Effector memory CD4-positive, alpha-beta T cell (primary cell): ENCODE measurements around the gene ZFX.

ENCODE experiments used
- DNase-seq, 3 donors: peaks; one replicate each; pipeline ENCODE4 v3.0.0-alpha.2; 2020
- H3K27ac ChIP-seq: 2 replicates; pipeline ENCODE4 v1.7.0; 2013; ENCODE audit warnings: mild to moderate bottlenecking, low read length, moderate library complexity; ENCODE audit not compliant: insufficient read depth, poor library complexity, severe bottlenecking
- H3K27me3 ChIP-seq: replicated peaks from 2 replicates; pipeline ENCODE4 v1.7.0; 2013; ENCODE audit warnings: mild to moderate bottlenecking, low read length; ENCODE audit not compliant: insufficient read depth, control insufficient read depth, poor library complexity, severe bottlenecking
- H3K36me3 ChIP-seq: 2 replicates; pipeline ENCODE4 v1.7.0; 2013; ENCODE audit warnings: mild to moderate bottlenecking, low read length, moderate library complexity; ENCODE audit not compliant: control insufficient read depth, insufficient read depth
- H3K4me1 ChIP-seq: 2 replicates; pipeline ENCODE4 v1.7.0; 2013; ENCODE audit warnings: low read length, mild to moderate bottlenecking; ENCODE audit not compliant: control insufficient read depth, insufficient read depth, poor library complexity, severe bottlenecking
- H3K4me3 ChIP-seq: 2 replicates; pipeline ENCODE4 v1.7.0; 2013; ENCODE audit warnings: low read length, low read depth, mild to moderate bottlenecking; ENCODE audit not compliant: insufficient read depth, poor library complexity, severe bottlenecking
- H3K9me3 ChIP-seq: 2 replicates; pipeline ENCODE4 v1.7.0; 2013; ENCODE audit warnings: mild to moderate bottlenecking, low read length, moderate library complexity; ENCODE audit not compliant: control insufficient read depth

ZFX gene

DNA sequence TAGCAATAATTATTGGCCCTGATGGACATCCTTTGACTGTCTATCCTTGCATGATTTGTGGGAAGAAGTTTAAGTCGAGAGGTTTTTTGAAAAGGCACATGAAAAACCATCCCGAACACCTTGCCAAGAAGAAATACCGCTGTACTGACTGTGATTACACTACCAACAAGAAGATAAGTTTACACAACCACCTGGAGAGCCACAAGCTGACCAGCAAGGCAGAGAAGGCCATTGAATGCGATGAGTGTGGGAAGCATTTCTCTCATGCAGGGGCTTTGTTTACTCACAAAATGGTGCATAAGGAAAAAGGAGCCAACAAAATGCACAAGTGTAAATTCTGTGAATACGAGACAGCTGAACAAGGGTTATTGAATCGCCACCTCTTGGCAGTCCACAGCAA is 60.7 kb downstream of the ZFX start:
- Histone ChIP-seq H3K4me1 (no peaks in the 10 kb centered on the region), H3K27ac (no peak overlapping the region), H3K36me3 (peaks cover 42% of the 10 kb centered on the region), H3K4me3 (no peak overlapping the region), H3K27me3 (no peaks in the 10 kb centered on the region), H3K9me3 (no peaks in the 10 kb centered on the region)
- no peak for DNase-seq

DNA sequence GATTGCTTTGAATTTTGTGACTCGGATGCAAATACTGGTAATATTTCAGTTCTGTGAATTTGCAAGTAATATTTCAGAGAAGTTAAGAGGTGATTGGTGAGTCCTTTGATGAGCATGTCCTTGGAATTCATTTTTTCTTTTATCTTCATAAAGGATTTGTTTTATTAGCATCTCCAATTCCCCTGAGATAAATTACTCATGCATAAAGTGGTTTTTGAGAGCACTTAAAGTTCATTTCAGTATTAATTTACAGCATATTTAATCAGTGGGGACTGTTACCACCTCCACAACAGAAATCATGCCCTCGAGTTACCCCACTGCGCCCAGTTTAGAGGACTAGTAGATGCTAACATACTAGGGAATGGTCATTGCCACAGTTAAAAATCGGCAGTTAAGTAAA is 65.0 kb downstream of the ZFX start:
- Histone ChIP-seq H3K27me3 (no peaks in the 10 kb centered on the region), H3K9me3 (no peaks in the 10 kb centered on the region), H3K4me3 (no peak overlapping the region), H3K4me1 (no peaks in the 10 kb centered on the region), H3K36me3 (peaks cover 23% of the 10 kb centered on the region), H3K27ac (no peak overlapping the region)
- DNase-seq: no peak

DNA sequence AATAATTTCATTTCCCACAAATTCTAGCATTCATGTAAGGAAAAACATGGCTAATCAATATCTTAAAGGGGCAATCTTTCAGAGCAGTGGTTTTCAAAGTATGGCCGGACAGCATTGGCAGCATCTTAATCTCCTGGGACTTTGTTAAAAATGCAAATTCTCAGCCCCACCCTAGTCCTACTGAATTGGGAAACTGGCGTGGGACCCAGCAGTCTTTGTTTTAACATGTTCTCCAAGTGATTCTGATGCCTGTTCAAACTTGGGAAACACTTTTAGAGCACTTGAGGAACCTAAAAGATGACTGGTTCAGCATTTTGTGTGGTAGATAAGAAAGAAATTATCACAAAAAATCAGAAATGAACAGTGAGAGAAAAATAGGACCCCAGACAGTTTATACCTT is 65.7 kb downstream of the ZFX start:
- Histone ChIP-seq H3K4me3 (no peak overlapping the region), H3K27ac (no peak overlapping the region), H3K27me3 (no peaks in the 10 kb centered on the region), H3K4me1 (no peaks in the 10 kb centered on the region), H3K36me3 (peaks cover 16% of the 10 kb centered on the region), H3K9me3 (no peaks in the 10 kb centered on the region)
- no peak for DNase-seq

DNA sequence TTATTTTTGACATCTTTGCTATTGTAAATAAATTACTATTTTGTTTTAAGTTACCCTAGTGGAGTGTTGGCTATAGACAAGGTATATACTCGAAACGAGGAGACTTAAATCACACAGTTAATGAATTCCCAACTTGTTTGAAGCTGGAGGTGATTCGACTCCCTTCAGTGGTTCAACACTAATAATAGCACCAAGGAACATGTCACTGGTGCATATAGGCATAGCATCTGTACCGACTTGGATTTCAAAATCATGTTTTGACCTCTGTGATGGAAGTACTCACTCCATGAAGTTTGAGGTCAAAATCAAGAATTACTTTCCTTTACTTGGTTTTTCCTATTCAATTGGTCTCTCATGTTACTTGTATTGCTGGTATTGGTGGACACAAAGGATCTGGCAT is 66.5 kb downstream of the ZFX start:
- H3K36me3 ChIP-seq: peaks cover 9% of the 10 kb centered on the region
- no peak overlapping the region for H3K4me3 ChIP-seq
- DNase-seq: no peak
- no peak overlapping the region for H3K27ac ChIP-seq
- no peaks in the 10 kb centered on the region for H3K27me3 ChIP-seq
- H3K9me3 ChIP-seq: no peaks in the 10 kb centered on the region
- H3K4me1 ChIP-seq: no peaks in the 10 kb centered on the region

DNA sequence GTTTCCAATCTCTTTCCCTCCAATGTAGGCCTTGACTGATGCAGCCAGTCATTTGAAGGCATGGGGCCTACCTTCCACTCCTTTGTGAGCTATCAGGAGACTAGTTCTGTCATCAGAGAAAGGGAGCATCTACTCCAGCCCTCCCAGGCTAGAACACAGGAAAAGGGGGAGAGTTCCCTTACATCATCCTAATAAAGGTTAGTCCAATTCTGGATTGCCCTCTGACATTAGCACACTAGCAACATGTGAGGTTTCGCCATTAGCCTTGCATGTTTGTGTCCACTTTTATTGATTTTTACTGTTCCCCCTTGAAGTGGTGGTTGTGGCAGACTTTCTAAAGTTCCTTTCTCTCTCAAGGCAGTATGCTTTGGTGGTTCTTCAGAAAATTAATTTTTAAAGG is 67.3 kb downstream of the ZFX start:
- Histone ChIP-seq H3K36me3 (peaks cover 3% of the 10 kb centered on the region), H3K4me3 (no peak overlapping the region), H3K9me3 (no peaks in the 10 kb centered on the region), H3K27me3 (no peaks in the 10 kb centered on the region), H3K4me1 (no peaks in the 10 kb centered on the region), H3K27ac (no peak overlapping the region)
- no peak for DNase-seq

DNA sequence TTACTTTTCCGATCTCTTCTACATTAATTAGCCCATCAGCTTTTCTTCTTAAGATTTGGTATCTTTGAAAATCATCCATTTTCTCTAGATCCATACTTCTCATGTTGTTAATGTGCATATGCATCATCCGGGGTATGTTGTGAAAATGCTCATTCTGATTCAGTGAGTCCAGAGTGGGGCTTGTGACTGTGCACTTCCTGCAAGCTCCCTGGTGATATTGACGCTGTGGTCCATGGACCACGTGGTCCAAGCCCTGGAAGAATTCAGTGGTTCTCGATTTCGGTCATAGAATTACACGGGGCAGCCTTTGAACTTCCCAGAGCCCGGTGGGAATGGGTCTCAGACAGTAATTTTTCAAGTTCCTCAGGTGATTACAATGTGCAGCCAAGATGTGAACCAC is 69.8 kb downstream of the ZFX start:
- no peak overlapping the region for H3K4me3 ChIP-seq
- H3K27ac ChIP-seq: no peak overlapping the region
- no peaks in the 10 kb centered on the region for H3K9me3 ChIP-seq

DNA sequence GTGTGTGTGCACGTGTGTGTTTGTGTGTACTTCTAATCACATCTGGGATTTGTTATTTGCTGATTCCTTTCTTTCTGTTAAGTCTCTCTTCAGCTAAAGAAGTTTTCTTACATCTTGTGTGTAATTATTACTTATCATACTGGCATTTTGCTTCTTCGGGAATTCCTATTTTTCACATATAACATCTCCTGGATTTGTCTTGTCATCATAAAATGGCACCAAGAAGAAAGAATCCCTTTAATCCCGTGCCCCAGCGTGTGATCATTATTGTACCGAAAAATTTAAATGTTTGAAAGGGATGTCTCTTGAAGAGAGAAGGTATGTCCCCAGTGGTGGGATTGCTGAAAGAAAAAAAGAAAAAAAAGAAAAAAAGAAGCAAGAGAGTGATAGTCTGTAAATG is 72.3 kb downstream of the ZFX start:
- Histone ChIP-seq H3K4me3 (no peak overlapping the region), H3K4me1 (no peaks in the 10 kb centered on the region), H3K36me3 (no peaks in the 10 kb centered on the region), H3K27ac (no peak overlapping the region), H3K27me3 (no peaks in the 10 kb centered on the region), H3K9me3 (no peaks in the 10 kb centered on the region)
- no peak for DNase-seq

More for the DNA sequence above, 69.8 kb downstream of the ZFX start:
- no peaks in the 10 kb centered on the region for H3K36me3 ChIP-seq
- no peaks in the 10 kb centered on the region for H3K4me1 ChIP-seq
- DNase-seq: no peak
- H3K27me3 ChIP-seq: no peaks in the 10 kb centered on the region

DNA sequence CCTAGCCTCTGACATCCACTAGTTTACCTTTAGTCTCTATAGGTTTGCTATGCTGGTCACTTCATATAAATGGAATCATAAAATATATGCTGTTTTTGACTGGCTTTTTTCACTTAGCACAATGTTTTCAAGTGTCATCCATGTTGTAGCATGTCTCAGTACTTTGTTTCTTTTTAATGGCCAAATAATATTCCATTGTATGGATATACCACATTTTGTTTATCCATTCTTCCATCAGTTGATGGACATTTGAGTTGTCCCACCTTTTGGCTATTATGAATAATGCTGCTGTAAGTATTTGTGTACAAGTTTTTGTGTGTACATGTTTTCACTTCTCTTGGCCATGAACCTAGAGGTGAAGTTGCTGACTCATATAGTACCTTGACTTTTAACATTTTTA is 75.7 kb downstream of the ZFX start:
- no peaks in the 10 kb centered on the region for H3K9me3 ChIP-seq
- H3K4me3 ChIP-seq: no peak overlapping the region
- DNase-seq: no peak
- H3K4me1 ChIP-seq: no peaks in the 10 kb centered on the region
- H3K36me3 ChIP-seq: no peaks in the 10 kb centered on the region
- no peaks in the 10 kb centered on the region for H3K27me3 ChIP-seq
- H3K27ac ChIP-seq: no peak overlapping the region

DNA sequence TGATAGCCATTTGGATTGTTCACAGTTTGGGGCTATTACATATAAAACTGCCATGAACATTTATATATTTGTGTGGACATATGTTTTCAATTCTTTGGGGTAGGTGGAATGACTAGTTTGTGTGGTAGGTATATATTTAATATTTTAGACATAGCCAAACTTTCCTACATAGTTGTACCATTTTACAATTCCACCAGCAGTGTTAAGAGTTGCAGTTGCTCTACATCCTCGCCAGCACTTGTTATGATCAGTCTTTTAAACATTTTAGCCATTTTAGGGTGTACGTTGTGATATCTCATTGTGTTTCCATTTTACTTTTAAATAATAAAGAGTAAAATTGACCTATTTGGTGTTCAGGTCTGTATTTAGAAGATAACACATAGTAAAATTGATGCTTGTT is 76.6 kb downstream of the ZFX start:
- H3K27me3 ChIP-seq: no peaks in the 10 kb centered on the region
- H3K36me3 ChIP-seq: no peaks in the 10 kb centered on the region
- no peak for DNase-seq
- H3K27ac ChIP-seq: no peak overlapping the region
- no peaks in the 10 kb centered on the region for H3K9me3 ChIP-seq
- H3K4me3 ChIP-seq: no peak overlapping the region
- no peaks in the 10 kb centered on the region for H3K4me1 ChIP-seq

DNA sequence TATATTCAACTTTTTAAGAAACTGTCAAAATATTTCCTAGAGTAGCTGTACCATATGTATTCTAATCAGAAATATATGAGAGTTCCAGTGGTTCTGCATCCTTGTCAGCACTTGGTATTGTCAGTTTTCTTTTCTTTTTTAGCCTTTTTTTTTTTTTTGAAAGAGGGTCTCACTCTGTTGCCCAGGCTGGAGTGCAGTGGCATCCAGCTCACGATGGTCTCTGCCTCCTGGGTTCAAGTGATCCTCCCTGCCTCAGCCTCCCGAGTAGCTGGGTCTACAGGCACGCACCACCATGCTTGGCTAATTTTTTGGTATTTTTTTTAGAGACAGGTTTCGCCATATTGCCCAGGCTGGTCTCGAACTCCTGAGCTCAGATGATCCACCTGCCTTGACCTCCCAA is 79.1 kb downstream of the ZFX start:
- H3K4me3 ChIP-seq: no peak overlapping the region

DNA sequence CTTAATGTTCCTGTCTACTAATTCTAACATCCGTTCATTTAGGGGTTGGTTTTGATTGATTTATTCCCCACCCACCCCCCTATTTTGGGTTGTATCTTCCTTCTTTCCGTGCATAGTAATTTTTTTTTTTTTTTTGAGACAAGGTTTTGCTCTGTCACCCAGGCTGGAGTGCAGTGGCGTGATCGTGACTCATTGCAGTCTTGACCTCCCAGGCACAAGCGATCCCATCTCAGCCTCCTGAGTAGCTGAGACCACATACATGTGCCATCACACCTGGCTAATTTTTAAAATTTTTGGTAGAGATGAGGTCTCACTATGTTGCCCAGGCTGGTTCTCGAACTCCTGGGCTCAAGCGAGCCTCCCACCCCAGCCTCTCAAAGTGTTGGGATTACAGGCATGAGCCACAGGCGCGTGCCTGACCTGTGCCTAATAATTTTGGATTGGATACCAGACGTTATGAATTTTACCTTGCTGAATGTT is 79.9 kb downstream of the ZFX start:
- no peak for DNase-seq

More for the DNA sequence above, 79.1 kb downstream of the ZFX start:
- no peaks in the 10 kb centered on the region for H3K36me3 ChIP-seq
- no peaks in the 10 kb centered on the region for H3K4me1 ChIP-seq
- H3K27me3 ChIP-seq: no peaks in the 10 kb centered on the region
- no peaks in the 10 kb centered on the region for H3K9me3 ChIP-seq
- no peak for DNase-seq
- no peak overlapping the region for H3K27ac ChIP-seq

More for the DNA sequence above, 79.9 kb downstream of the ZFX start:
- no peaks in the 10 kb centered on the region for H3K9me3 ChIP-seq
- H3K4me1 ChIP-seq: no peaks in the 10 kb centered on the region
- H3K36me3 ChIP-seq: no peaks in the 10 kb centered on the region
- no peak overlapping the region for H3K27ac ChIP-seq
- H3K4me3 ChIP-seq: no peak overlapping the region
- H3K27me3 ChIP-seq: no peaks in the 10 kb centered on the region
